GM12865 (cell line): ENCODE results near the gene FMR1NB.

Experiments used
- DNase-seq: peaks from one replicate; pipeline ENCODE4 v3.0.0; 2010; ENCODE audit warnings: low read depth
- H3K4me3 ChIP-seq: 2 replicates; pipeline ENCODE4 v1.5.1; 2011; ENCODE audit warnings: mild to moderate bottlenecking, low read depth, low read length, control low read depth
- CTCF ChIP-seq: IDR thresholded peaks from 2 replicates; pipeline ENCODE4 v1.5.1; 2011; ENCODE audit warnings: low read length, control low read depth, low read depth, inconsistent platforms; ENCODE audit not compliant: insufficient read depth; ENCODE audit errors: missing control alignments

The FMR1NB gene

GRCh38 chrX:147981038-147981752, at the start of gene FMR1NB:
FMR1NB (plus strand) TSS chrX:147981337; CDS start chrX:147981403, 66 bp downstream.
- no peak for DNase-seq
- H3K4me3 ChIP-seq = no peak within 1 kb of the TSS
- TF ChIP-seq CTCF = no peak

DNA sequence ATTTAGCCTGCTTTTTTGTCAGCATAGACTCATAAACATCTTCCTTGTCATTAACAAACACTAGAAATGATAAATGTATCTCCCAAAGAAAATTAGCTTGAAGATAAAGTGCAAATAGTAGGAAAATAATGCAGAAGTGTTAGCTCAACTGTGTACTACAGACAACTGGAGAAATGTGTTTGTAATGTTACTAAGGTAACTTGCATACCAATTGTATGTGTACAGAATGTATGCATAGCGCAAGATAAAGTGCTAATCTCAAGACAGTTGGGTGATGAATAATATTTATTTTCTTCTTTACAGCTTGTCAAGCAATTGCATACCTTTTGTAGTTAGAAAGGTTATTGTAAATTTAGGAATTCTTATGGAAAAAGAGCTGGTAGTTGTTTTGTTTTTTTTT, 47.3 kb upstream of the FMR1NB start:
- no peak for TF ChIP-seq CTCF
- H3K4me3 ChIP-seq = no peak overlapping the region
- no peak for DNase-seq

- TF ChIP-seq CTCF = no peak
- no peak for DNase-seq
- H3K4me3 ChIP-seq = no peak overlapping the region
These were observed 45.9 kb upstream of the FMR1NB start for GRCh38 chrX:147935156-147935758.

- DNase-seq = no peak
- H3K4me3 ChIP-seq = no peak overlapping the region
- no peak for TF ChIP-seq CTCF
These were observed 35.9 kb upstream of the FMR1NB start for GRCh38 chrX:147945286-147945685.

- no peak for TF ChIP-seq CTCF
These were observed 32.6 kb upstream of the FMR1NB start for GRCh38 chrX:147948531-147948930.

DNA sequence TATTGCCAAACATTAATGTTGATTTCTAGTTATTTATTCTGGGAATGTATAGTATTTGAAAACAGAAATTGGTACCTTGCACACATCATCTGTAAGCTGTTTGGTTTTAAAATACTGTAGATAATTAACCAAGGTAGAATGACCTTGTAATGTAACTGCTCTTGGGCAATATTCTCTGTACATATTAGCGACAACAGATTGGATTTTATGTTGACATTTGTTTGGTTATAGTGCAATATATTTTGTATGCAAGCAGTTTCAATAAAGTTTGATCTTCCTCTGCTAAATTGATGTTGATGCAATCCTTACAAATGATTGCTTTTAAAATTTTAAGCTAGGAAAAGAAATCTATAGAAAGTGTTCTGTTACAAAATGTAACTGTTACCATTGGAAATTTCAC, 30.8 kb upstream of the FMR1NB start:
- no peak overlapping the region for H3K4me3 ChIP-seq
- DNase-seq = no peak
- TF ChIP-seq CTCF = no peak

More at GRCh38 chrX:147948531-147948930, 32.6 kb upstream of the FMR1NB start:
- no peak overlapping the region for H3K4me3 ChIP-seq
- no peak for DNase-seq
